ENCODE measurements around the gene ZNF614. TPM values are rescaled to one million over a fixed set of nuclear protein-coding genes. Genes with fewer than 3 reads are reported as not detected.
"Not testable (repeated sequence)": the region's sequence is repeated elsewhere in the genome, so short reads cannot be mapped to it uniquely, and the experiment has no call there.

The ZNF614 gene
- 1 to 10 TPM; 1.8 to 4.3 (median 3.1) TPM for polyA plus RNA-seq

DNA sequence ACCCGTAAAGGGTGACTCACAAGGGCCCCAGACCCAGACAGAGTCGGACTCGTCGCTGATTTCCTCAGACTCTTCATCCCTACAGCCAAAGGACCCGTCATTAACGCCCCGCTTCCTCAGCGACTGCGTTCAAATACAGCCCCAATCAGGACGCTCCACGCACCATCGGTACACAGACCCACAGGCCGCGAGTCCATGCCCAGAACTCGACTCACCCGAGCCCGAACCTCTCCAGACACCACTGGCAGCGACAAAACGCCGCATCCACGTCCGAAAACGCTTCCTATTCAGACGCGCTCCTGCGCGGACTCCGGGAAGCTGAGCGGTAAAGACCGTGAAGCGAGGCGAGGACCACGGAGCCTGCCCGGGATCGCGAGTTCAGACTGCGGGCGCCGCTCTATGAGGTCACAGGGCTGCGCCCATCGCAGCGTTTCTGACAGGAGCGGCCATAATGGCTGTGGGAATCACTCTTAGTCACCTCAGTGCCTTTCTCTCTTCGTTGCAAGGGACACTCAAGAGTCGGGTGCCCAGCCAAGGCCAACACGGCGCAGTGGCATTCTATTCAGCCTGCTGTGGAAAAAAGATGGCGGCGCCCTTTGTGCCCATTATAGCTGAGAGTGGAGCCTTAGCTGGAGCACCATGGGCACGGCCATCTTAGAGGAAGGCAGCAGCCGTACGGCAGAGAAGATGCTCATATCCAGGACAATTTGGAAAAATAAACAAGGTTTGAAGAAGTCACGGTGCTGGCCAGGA, at the start of gene ZNF614:
ZNF614 (minus strand) TSS at position 353 of the 753 bp plus-strand sequence. CDS start 2,634 bp downstream, outside the sequence.
- 0% methylated on average over 53 of the region's 53 CpGs for WGBS, 3 donors
- H3K27ac ChIP-seq (ENCODE audit: low read depth, low read length) = peak within 1 kb of the TSS; percentile 86

DNA sequence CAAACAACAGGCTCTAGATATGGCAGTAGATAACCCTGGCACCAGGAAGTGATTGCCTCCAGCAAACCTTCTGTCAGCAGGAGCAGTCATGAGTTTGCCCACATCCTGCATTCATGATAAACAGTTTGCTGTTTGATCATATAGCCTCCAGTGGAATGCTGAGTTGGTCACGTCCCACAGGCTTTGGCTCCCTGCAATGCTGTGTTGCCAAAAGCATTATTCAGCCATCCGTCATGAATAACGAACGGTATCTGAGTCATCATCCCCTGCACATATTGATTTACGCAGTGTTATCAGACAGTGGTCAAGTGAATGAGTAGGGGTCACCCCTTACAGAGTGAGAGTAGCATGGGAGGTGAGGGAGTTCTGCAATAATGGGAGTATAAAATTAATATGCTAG, 42.3 kb upstream of the ZNF614 start:
- 94 to 99% (median 97%) methylated on average over 5 of the region's 5 CpGs for WGBS, 3 donors
- H3K27ac ChIP-seq (ENCODE audit: low read depth, low read length) = no peak overlapping the region

DNA sequence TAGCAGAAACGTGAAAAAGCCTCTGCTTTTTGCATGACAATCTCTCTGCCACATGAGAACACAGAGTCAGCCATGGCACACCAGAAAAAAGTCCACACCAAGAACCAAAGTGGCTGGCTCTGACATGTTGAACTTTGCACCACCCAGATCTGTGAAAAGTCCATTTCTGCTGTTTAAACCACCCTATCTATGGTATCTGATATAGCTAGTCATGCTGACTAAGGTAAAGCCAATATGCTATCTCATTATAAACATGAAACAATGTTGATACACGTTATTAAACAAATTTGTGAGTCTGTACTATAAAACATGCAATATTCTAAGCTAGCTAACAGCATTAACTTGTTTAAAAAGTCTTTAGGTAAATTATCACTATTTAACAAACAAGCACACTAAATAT, 41.5 kb upstream of the ZNF614 start:
- 83 to 96% (median 84%) methylated on average over 2 of the region's 2 CpGs for WGBS, 3 donors
- H3K27ac ChIP-seq (ENCODE audit: low read depth, low read length) = no peak overlapping the region

DNA sequence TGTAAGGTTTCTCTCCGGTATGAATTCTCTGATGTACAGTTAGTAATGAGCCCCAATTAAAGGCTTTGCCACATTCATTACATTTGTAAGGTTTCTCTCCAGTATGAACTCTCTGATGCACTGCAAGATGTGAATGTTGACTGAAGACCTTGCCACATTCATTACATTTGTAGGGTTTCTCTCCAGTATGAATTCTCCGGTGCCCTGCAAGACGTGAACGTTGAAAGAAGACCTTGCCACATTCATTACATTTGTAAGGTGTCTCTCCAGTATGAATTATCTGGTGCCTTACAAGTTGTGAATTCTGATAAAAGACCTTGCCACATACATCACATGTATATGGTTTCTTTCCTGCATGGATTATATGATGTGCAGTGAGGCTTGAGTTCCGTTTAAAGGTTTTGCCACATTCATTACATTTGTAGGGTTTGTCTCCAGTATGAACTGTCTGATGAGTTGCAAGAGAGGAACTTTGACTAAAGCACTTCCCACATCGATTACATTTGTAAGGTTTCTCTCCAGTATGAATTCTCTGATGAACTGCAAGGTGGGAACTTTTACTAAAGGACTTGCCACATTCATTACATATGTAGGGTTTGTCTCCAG, 38.2 kb upstream of the ZNF614 start:
- WGBS, 3 donors = 97 to 98% (median 98%) methylated on average over 6 of the region's 6 CpGs
- H3K27ac ChIP-seq (ENCODE audit: low read depth, low read length) = no peak overlapping the region

DNA sequence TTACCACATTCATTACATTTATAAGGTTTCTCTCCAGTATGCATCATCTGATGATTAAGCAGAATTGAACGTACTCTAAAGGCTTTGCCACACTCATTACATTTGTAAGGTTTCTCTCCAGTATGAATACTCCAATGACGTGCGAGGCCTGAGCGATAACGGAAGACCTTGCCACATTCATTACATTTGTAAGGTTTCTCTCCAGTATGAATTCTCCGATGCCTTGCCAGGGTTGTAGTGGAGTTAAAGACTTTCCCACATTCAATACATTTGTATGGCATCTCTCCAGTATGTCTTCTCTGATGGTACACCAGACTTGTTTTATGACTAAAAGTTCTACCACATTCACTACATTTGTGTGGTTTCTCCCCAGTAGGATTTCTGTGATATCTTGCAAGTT, 37.2 kb upstream of the ZNF614 start:
- 96 to 99% (median 98%) methylated on average over 6 of the region's 6 CpGs for whole genome bisulfite sequencing, 3 donors
- H3K27ac ChIP-seq (ENCODE audit: low read depth, low read length) = no peak overlapping the region

DNA sequence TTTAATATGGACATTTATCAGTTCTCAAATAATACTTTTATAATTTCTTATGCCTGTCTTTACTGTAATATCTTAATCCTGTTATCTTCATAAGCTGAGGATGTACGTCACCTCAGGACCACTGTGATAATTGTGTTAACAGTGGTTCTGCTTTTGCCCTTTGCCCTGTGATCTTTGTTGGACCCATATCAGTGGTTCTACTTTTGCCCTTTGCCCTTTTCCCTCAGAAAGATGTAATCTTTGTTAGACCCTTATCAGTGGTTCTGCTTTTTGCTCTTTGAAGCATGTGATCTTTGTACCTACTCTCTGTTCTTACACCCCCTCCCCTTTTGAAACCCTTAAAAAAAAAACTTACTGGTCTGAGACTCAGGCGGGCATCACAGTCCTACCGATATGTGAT, 28.3 kb upstream of the ZNF614 start:
- not testable (repeated sequence) for H3K27ac ChIP-seq (ENCODE audit: low read depth, low read length)
- WGBS, 3 donors = 96 to 98% (median 97%) methylated on average over 3 of the region's 3 CpGs

DNA sequence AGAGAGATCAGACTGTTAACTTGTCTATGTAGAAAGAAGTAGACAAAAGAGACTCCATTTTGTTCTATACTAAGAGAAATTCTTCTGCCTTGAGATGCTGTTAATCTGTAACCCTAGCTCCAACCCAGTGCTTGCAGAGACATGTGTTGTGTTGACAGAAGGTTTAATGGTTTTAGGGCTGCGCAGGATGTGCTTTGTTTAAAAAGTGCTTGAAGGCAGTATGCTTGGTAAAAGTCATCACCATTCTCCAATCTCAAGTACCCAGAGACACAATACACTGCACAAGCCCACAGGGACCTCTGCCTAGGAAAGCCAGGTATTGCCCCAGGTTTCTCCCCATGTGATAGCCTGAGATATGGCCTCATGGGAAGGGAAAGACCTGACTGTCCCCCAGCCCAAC, 23.6 kb upstream of the ZNF614 start:
- H3K27ac ChIP-seq (ENCODE audit: low read depth, low read length) = not testable (repeated sequence)

DNA sequence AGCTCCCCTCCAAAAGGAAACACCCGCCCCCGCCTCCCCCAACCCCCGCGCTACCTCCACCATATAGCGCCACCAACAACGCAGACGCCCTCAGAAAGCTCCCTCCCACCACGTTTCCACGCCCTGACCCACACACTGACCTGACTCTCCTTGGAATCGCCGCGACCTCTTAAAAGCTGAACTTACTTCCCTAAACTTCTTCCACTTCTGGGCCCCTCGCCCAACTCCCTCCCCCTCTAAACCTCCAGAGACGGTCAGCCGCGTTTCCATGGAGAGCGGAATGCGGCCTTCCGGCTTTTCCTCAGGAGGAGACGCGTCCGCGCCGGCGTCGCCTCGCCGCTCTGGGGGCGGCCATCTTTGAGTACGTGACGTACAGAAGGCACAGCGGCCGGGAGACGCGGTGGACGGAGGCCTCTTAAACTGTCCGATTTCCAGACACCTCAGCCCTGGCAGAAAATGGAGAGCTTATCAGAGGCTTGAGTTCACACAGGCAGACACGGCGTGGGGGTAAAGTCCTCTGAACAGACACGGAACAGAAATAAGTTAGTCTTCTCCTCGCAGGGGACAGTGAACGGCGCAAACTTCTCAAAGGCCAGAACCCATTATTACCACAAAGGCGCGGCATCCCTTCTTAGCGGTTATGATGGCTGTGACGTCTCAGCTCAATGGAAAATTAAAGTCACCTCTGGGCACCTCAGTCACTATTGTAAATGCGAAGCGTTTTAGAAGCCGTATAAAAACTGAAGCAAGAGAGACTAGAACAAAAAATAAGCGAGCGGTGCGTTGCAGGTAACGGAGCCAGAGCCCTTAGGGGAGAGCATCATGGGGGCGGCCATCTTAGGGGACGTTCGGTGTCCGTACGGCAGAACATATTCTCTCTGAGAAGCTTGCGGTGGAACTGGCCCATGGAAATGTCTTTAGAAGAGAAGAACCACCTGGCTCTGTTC, 20.6 kb upstream of the ZNF614 start, which contains the start of gene ZNF432:
ZNF432 (minus strand) TSS at position 284 of the 947 bp plus-strand sequence. CDS start 1,970 bp downstream, outside the sequence.
- WGBS, 3 donors = 0% methylated on average over 60 of the region's 60 CpGs
- H3K27ac ChIP-seq (ENCODE audit: low read depth, low read length) = peak within 1 kb of the TSS; percentile 92

More for the DNA sequence above, 23.6 kb upstream of the ZNF614 start:
- WGBS, 3 donors = 40 to 98% (median 97%) methylated on average over 1 of the region's 1 CpG

DNA sequence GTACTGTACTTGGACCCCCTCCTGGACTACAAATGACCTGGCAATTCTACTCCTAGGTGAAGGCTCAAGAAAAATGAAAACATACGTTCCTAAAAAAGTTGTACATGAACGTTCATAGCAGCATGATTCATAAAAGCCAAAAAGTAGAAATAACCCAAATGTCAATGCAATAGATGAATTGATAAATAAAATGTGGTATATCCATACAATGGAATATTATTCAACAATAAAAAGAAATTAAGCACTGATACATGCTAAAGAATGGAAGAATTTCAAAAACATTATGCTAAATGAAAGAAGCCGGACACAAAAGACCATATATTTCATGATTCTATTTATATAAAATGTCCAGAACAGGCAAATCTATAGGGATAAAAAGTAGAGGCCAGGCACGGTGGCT, 11.0 kb upstream of the ZNF614 start:
- 95 to 99% (median 98%) methylated on average over 4 of the region's 4 CpGs for WGBS, 3 donors
- no peak overlapping the region for H3K27ac ChIP-seq (ENCODE audit: low read depth, low read length)

DNA sequence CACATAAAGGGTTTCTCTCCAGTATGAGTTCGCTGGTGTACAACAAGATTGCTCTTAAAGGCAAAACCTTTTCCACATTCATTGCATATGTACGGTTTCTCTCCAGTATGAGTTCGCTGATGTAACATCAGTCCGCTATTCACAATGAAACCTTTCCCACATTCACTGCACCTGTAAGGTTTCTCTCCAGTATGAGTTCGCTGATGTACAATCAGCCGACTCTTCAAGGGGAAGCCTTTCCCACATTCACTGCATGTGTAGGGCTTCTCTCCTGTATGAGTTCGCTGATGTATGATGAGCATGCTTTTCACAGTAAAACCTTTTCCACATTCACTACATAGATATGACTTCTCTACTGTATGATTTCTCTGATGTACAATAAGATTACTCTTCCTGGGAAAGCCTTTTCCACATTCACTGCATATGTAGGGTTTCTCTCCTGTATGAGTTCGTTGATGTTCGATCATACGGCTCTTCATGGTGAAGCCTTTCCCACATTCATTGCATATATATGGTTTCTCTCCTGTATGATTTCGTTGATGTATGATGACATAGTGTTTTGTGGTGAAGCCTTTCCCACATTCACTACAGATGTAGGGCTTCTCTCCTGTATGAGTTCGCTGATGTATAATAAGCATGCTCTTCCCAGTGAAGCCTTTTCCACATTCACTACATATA, 6.0 kb upstream of the ZNF614 start:
- no peak overlapping the region for H3K27ac ChIP-seq (ENCODE audit: low read depth, low read length)
- WGBS, 3 donors = 97 to 98% (median 98%) methylated on average over 12 of the region's 12 CpGs

DNA sequence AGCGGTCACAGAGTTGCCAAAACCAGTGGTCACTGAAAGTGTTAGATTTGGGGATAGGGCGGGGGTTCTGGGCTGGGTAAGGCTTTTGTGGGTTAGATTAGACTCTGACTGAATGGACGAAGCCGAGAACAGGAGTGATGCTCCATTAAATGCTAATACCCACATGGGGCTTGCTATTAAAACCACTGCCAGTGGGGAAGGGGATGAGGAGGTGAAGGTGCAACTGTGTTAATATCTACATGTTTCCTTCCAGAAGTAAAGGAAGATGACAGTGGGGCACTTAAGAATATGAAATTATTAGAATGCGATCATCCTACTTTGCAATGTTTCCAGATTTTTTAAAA, 573 bp upstream of the ZNF614 start:
- 16 to 18% (median 16%) methylated on average over 5 of the region's 5 CpGs for WGBS, 3 donors

DNA sequence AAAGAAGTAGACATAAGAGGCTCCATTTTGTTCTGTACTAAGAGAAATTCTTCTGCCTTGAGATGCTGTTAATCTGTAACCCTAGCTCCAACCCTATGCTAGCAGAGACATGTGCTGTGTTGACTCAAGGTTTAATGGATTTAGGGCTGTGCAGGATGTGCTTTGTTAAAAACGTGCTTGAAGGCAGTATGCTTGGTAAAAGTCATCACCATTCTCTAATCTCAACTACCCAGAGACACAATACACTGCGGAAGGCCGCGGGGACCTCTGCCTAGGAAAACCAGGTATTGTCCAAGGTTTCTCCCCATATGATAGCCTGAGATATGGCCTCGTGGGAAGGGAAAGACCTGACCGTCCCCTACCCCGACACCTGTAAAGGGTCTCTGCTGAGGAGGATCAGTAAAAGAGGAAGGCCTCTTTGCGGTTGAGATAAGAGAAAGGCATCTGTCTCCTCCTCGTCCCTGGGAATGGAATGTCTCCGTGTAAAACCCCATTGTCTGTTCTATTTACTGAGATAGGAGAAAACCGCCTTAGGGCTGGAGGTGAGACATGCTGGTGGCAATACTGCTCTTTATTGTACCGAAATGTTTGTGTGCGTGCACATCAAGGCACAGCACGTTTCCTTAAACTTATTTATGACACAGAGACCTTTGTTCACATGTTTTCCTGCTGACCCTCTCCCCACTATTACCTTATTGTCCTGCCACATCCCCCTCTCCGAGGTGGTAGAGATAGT, 1.8 kb downstream of the ZNF614 start:
- H3K27ac ChIP-seq (ENCODE audit: low read depth, low read length) = not testable (repeated sequence)
- 74 to 93% (median 89%) methylated on average over 15 of the region's 15 CpGs for WGBS, 3 donors

More for the DNA sequence above, 573 bp upstream of the ZNF614 start:
- no peak overlapping the region for H3K27ac ChIP-seq (ENCODE audit: low read depth, low read length)

DNA sequence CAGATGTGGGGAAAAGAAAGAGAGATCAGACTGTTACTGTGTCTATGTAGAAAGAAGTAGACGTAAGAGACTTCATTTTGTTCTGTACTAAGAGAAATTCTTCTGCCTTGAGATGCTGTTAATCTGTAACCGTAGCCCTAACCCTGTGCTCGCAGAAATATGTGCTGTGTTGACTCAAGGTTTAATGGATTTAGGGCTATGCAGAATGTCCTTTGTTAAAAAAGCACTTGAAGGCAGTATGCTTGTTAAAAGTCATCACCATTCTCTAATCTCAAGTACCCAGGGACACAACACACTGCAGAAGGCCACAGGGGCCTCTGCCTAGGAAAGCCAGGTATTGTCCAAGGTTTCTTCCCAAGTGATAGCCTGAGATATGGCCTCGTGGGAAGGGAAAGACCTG, 3.7 kb downstream of the ZNF614 start:
- WGBS, 3 donors = 70 to 97% (median 96%) methylated on average over 4 of the region's 4 CpGs
- H3K27ac ChIP-seq (ENCODE audit: low read depth, low read length) = not testable (repeated sequence)

DNA sequence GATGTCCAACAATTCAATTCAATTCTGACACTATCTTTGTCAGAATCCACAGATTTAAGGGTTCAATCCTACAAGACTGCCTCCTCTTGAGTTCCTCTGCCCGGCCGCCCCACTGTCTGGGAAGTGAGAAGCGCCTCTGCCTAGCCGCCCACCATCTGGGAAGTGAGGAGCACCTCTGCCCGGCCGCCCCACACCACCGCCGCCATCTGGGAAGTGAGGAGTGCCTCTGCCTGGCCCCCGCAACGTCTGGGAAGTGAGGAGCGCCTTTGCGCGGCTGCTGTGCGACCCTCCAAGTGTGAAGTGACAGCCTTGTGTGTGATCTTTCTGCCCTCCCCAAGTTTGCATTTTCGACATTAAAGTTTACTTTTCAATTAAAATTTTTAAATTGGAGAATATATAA, 6.0 kb downstream of the ZNF614 start:
- WGBS, 3 donors = 97 to 98% (median 98%) methylated on average over 15 of the region's 15 CpGs
- no peak overlapping the region for H3K27ac ChIP-seq (ENCODE audit: low read depth, low read length)

DNA sequence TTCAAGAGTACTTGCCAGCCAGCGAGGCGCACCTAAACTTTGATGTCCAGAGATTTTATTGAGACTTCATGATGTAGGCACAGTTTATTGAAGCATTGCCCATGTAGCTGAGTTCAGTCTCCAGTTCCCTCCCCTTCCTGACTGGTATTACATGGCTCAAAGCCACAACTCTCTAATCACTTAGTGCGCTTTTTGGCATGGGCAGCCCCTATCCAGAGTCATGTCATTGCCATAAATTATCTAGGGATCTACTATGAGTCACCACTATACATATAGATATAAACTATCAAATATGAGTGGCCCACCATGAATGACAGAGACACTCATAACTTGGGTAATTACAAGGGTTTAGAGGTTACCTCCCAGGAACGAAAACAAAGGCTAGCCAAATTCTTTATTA, 7.7 kb downstream of the ZNF614 start:
- H3K27ac ChIP-seq (ENCODE audit: low read depth, low read length) = no peak overlapping the region
- WGBS, 3 donors = 96 to 98% (median 96%) methylated on average over 4 of the region's 4 CpGs

DNA sequence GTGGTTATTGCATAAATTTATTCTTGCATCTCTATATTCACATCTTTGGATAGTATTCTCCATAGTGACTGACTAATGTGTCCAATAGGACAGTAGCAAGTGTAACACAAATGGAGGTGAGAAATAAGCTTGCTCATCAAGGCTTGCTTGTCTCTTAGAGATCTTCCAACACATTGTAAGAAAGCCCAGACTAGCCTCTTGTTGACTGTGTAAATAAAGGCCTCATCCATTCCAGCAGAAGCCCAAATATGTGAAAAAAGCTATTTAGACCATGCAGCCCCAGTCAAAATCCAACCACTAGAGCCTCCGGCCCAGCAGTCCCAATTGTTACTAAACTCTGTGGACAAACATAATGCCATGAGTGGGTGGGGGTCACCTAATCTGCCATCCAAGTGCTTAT, 17.5 kb downstream of the ZNF614 start:
- H3K27ac ChIP-seq (ENCODE audit: low read depth, low read length) = no peak overlapping the region
- 82 to 98% (median 97%) methylated on average over 1 of the region's 1 CpG for WGBS, 3 donors

DNA sequence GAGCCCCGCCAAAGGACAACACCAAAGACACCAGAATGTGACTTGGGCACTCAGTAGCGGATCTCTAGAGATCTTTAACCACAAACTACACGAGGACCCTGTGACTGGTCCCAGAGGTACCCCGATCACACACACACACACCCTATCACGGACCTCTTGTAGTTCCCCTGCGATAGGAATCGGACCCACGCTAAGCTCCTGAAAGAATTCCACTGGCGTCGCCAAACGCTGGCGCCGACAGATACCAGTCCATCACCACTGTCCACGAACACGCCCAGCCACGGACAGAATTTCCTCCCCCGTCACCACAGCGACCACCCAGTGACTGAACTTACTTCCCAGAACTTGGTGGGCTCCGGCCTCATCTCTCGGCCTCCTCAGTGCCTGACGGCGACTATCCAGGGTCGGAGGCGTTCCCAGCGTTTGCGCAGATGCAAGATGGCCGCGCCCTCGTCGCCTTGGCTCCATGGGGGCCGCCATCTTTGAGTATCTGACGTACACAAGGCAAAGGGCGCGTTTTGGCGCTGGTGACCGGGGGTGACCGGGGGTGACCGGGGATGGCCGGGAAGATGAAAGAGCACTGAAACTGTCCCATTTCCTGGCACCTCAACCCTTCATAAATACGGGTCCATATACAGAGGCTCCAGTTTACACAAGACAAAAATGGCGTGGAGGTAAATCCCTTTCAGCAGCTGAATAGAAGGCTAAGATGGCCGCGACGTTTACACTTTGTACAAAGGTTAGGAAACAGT, 20.2 kb downstream of the ZNF614 start, which contains the start of gene ZNF615:
ZNF615 (minus strand) TSS at position 406 of the 752 bp plus-strand sequence. CDS start 4,500 bp downstream, outside the sequence.
- 0 to 1% (median 1%) methylated on average over 44 of the region's 44 CpGs for WGBS, 3 donors
- peak within 1 kb of the TSS; percentile 25 for H3K27ac ChIP-seq (ENCODE audit: low read depth, low read length)
